SK-N-MC (cell line): ENCODE results near the gene MINDY4B.

Source experiments
- EZH2 ChIP-seq: fragments of 200-600 bp; sonication (generic); IDR thresholded peaks from one replicate; pipeline ENCODE4 v1.6.1; 2017; ENCODE audit warnings: antibody characterized with exemption
- FOXP2 ChIP-seq: optimal IDR thresholded peaks from 2 replicates; pipeline ENCODE3; 2011; ENCODE audit warnings: mild to moderate bottlenecking, moderate library complexity; ENCODE audit not compliant: insufficient read depth; ENCODE audit errors: extremely low read length, control extremely low read depth
- POLR2AphosphoS5 ChIP-seq: IDR thresholded peaks from 2 replicates; pipeline ENCODE4 v1.6.1; 2012; ENCODE audit warnings: mild to moderate bottlenecking, low read depth, low read length, borderline replicate concordance

DNA sequence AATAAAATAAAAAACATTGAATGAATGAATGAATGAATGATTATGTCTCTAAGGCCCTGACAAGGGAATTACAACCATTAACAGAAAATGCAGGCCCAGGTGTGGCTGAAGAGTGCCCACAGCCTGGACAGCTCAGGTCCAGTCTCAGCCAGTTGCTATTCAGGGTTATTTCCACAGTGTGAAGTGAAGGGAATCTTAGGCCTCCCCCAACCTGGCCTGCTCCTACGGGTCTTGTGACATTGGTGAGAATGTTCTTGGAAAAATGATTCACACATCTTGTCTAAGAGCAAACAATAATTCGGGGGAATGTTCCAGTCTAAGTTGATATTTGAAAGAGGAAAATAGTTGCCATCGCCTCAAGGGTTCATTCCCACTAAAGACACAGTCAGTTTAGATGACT, 37.0 kb downstream of the MINDY4B start:
- TF ChIP-seq POLR2AphosphoS5 (no peak), EZH2 (no peak), FOXP2 (no peak)
